HCT116 (cell line): ENCODE data around the gene SERPINA10. TPM values are rescaled to one million over a fixed set of nuclear protein-coding genes. Genes with fewer than 3 reads are reported as not detected.

ENCODE experiments used
- ATAC-seq: fragments of 200-7000 bp; cut with Tn5 transposase; 2 replicates; pipeline ENCODE4 v1.9.1; 2020; ENCODE audit warnings: mild to moderate bottlenecking, moderate library complexity
- BruUV-seq: library from RNA; stranded (reverse); fragments of 400-500 nt; replicated peaks from 2 replicates; lab custom pipeline; 2021; lab: Mats Ljungman, UMichigan
- CTCF ChIA-PET: fragments of 300-600 bp; sonication (Branson Sonifier 250); formaldehyde crosslinking; loops from one replicate; lab custom pipeline; 2021; ENCODE audit warnings: antibody characterized with exemption; lab: Charles Lee
- POLR2A ChIA-PET: fragments of 300-600, 350-600 bp; sonication (Branson Sonifier 250); formaldehyde crosslinking; loops from one replicate; lab custom pipeline; 2021; ENCODE audit warnings: antibody characterized with exemption; lab: Charles Lee
- RAD21 ChIA-PET, 2 experiments: fragments of 300-600 bp; sonication (Branson Sonifier 250); formaldehyde crosslinking; loops; one replicate each; lab custom pipeline; 2023; ENCODE audit warnings: low total read pairs in 2 of 2; ENCODE audit not compliant: uncharacterized antibody in 2 of 2, unreplicated experiment in 2 of 2, low non-redundant PET in 1 of 2; lab: Charles Lee
- DNase-seq: peaks from one replicate; pipeline ENCODE4 v3.0.0-alpha.2; 2010; ENCODE audit warnings: low read depth, low spot score
- H2AFZ ChIP-seq: fragments of 200-600 bp; shearing (Covaris generic), sonication (generic); 2 replicates; pipeline ENCODE4 v1.6.1; 2017; ENCODE audit warnings: low read depth, mixed run types, mixed read lengths, antibody characterized with exemption, low read length; ENCODE audit not compliant: poor library complexity, severe bottlenecking
- H3K27ac ChIP-seq: 2 replicates; pipeline ENCODE4 v1.5.1; 2012; ENCODE audit warnings: low read depth, low read length
- H3K27me3 ChIP-seq: fragments of 200-600 bp; sonication (generic); 2 replicates; pipeline ENCODE4 v1.6.1; 2016; ENCODE audit warnings: mixed run types, low read length, mixed read lengths; ENCODE audit not compliant: insufficient read depth
- H3K36me3 ChIP-seq, 2 experiments: fragments of 200-500 bp in 1 of 2; fragments of 200-600 bp in 1 of 2; sonication (Bioruptor generic) in 1 of 2; sonication (generic) in 1 of 2; 2 replicates each; pipeline versions ENCODE4 v1.5.1 to v1.6.1; 2014 to 2016; ENCODE audit warnings: low read length in 2 of 2, inconsistent platforms in 1 of 2, mixed read lengths in 1 of 2, mixed run types in 1 of 2; ENCODE audit not compliant: insufficient read depth in 2 of 2, control insufficient read depth in 1 of 2
- H3K4me1 ChIP-seq, 2 experiments: fragments of 200-600 bp in 1 of 2; sonication (generic) in 1 of 2; 2 replicates each; pipeline versions ENCODE4 v1.5.1 to v1.6.1; 2012 to 2017; ENCODE audit warnings: low read length in 2 of 2, inconsistent platforms in 1 of 2, mild to moderate bottlenecking in 1 of 2, mixed read lengths in 1 of 2, mixed run types in 1 of 2, moderate library complexity in 1 of 2; ENCODE audit not compliant: insufficient read depth in 2 of 2, control insufficient read depth in 1 of 2
- H3K4me2 ChIP-seq: fragments of 200-600 bp; sonication (generic); 2 replicates; pipeline ENCODE4 v1.6.1; 2017; ENCODE audit warnings: mixed run types, low read length, mixed read lengths
- H3K4me3 ChIP-seq, 2 experiments: fragments of 200-600 bp in 1 of 2; sonication (generic) in 1 of 2; replicated peaks in 1 of 2; 2 replicates each; pipeline ENCODE4 v1.5.1; 2011 to 2016; ENCODE audit warnings: low read length in 2 of 2, control low read depth in 1 of 2, low read depth in 1 of 2, mild to moderate bottlenecking in 1 of 2, mixed read lengths in 1 of 2, mixed run types in 1 of 2
- H3K79me2 ChIP-seq: fragments of 200-600 bp; sonication (generic); 2 replicates; pipeline ENCODE4 v1.6.1; 2017; ENCODE audit warnings: mild to moderate bottlenecking, mixed run types, low read length, moderate library complexity, mixed read lengths; ENCODE audit not compliant: insufficient read depth
- H3K9ac ChIP-seq: fragments of 200-600 bp; sonication (generic); 2 replicates; pipeline ENCODE4 v1.6.1; 2016; ENCODE audit warnings: low read length, mixed read lengths
- H3K9me2 ChIP-seq: fragments of 200-600 bp; sonication (generic), shearing (Covaris generic); 2 replicates; pipeline ENCODE4 v1.6.1; 2017; ENCODE audit warnings: mixed run types, mild to moderate bottlenecking, moderate library complexity; ENCODE audit not compliant: insufficient read depth
- H3K9me3 ChIP-seq, 2 experiments: fragments of 200-500 bp in 1 of 2; fragments of 200-600 bp in 1 of 2; sonication (Bioruptor generic) in 1 of 2; sonication (generic) in 1 of 2; 2 replicates each; pipeline ENCODE4 v1.6.1; 2014 to 2017; ENCODE audit warnings: low read length in 2 of 2, mixed read lengths in 2 of 2, inconsistent platforms in 1 of 2, low read depth in 1 of 2, mild to moderate bottlenecking in 1 of 2, mixed run types in 1 of 2, moderate library complexity in 1 of 2; ENCODE audit not compliant: control insufficient read depth in 1 of 2, insufficient read depth in 1 of 2
- H4K20me1 ChIP-seq: fragments of 200-600 bp; sonication (generic), shearing (Covaris generic); 2 replicates; pipeline ENCODE4 v1.6.1; 2017; ENCODE audit warnings: mixed run types, mild to moderate bottlenecking, moderate library complexity; ENCODE audit not compliant: insufficient read depth
- EGR1 ChIP-seq: IDR thresholded peaks from 2 replicates; pipeline ENCODE4 v1.6.1; 2012; ENCODE audit warnings: low read depth
- EZH2 ChIP-seq: fragments of 200-600 bp; sonication (generic); IDR thresholded peaks from 2 replicates; pipeline ENCODE4 v1.6.1; 2017; ENCODE audit warnings: antibody characterized with exemption, mixed run types
- MAX ChIP-seq: IDR thresholded peaks from 2 replicates; pipeline ENCODE4 v1.6.1; 2012
- REST ChIP-seq: IDR thresholded peaks from 2 replicates; pipeline ENCODE4 v1.6.1; 2012; ENCODE audit warnings: low read depth
- SIN3A ChIP-seq: IDR thresholded peaks from 2 replicates; pipeline ENCODE4 v1.6.1; 2012; ENCODE audit warnings: low read depth
- TCF7L2 ChIP-seq: IDR thresholded peaks from 2 replicates; pipeline ENCODE4 v1.7.0; 2011; ENCODE audit warnings: borderline replicate concordance, inconsistent platforms; ENCODE audit not compliant: insufficient read depth, insufficient read length; ENCODE audit errors: extremely low read depth
- ZFX ChIP-seq: fragments of 450-650 bp; IDR thresholded peaks from 2 replicates; pipeline ENCODE4 v1.6.1; 2017
- ZNF274 ChIP-seq: fragments of 200-500 bp; sonication (Bioruptor generic); IDR thresholded peaks from 2 replicates; pipeline ENCODE4 v1.6.1; 2014; ENCODE audit warnings: mild to moderate bottlenecking, low read depth, low read length, inconsistent platforms
- intact Hi-C: fragments of 100-400 bp; cut with micrococcal nuclease; formaldehyde crosslinking; loops from 2 replicates; pipeline ENCODE4 v1.10.0; 2022
- total RNA-seq: library from RNA; stranded (reverse); gene quantifications from one replicate; pipeline ENCODE4 v1.2.1, GENCODE V29; 2021; ENCODE audit not compliant: unreplicated experiment

SERPINA10 gene
- total RNA-seq, 1 experiment from 2014 or later: not detected

- RAD21 ChIA-PET: no interaction called here
- POLR2A ChIA-PET: no interaction called here
- BruUV-seq: no TSS peak
These were observed 569 bp downstream of the SERPINA10 start for GRCh38 chr14:94292526-94292871.

More at GRCh38 chr14:94292526-94292871, 569 bp downstream of the SERPINA10 start:
- no peak overlapping the region for H2AFZ ChIP-seq
- DNase-seq: no peak
- TF ChIP-seq EZH2: no peak
- no peak for TF ChIP-seq REST
- no peak for TF ChIP-seq ZNF274
- no peak for TF ChIP-seq ZFX
- TF ChIP-seq MAX: no peak
- TF ChIP-seq SIN3A: no peak
- TF ChIP-seq TCF7L2: no peak
- no peak for TF ChIP-seq EGR1
- TF ChIP-seq, all 23 proteins: peak for 0
- Histone ChIP-seq H3K4me2 (no peak overlapping the region), H4K20me1 (no peaks in the 10 kb centered on the region), H3K4me1 (no peaks in the 10 kb centered on the region), H3K79me2 (no peaks in the 10 kb centered on the region), H3K9me3 (no peaks in the 10 kb centered on the region), H3K27ac (no peak overlapping the region), H3K27me3 (no peaks in the 10 kb centered on the region), H3K9ac (no peak overlapping the region), H3K9me2 (no peaks in the 10 kb centered on the region), H3K36me3 (no peaks in the 10 kb centered on the region), H3K4me3 (no peak overlapping the region)
- intact Hi-C loops: no loop called here
- ATAC-seq: no peak
- CTCF ChIA-PET: no interaction called here
